HEK293 (cell line): Measurements from ENCODE around the gene CDC14B.
A peak's percentile ranks its signal among the peaks of the same experiment; 100 is the strongest.

Experiments used
- CTCF ChIA-PET: fragments of 350-600 bp; formaldehyde crosslinking; extraction: SDS; loops from one replicate; lab custom pipeline; 2021; ENCODE audit warnings: antibody characterized with exemption; lab: Yijun Ruan, JAX
- POLR2A ChIA-PET: fragments of 300-600 bp; formaldehyde crosslinking; extraction: SDS; loops from one replicate; lab custom pipeline; 2020; ENCODE audit warnings: antibody characterized with exemption, inconsistent platforms; lab: Yijun Ruan, JAX
- H3K27ac ChIP-seq: fragments of 200-500 bp; sonication (Bioruptor generic); 2 replicates; pipeline ENCODE4 v1.5.1; 2014; ENCODE audit warnings: low read depth, low read length, control low read depth, inconsistent platforms; ENCODE audit errors: extremely low read depth
- H3K36me3 ChIP-seq, 2 experiments: fragments of 200-500 bp in 1 of 2; sonication (Bioruptor generic) in 1 of 2; 1 replicate in 1 of 2; 2 replicates in 1 of 2; pipeline ENCODE4 v1.5.1; 2014 to 2017; ENCODE audit warnings: inconsistent platforms in 2 of 2, low read length in 2 of 2; ENCODE audit not compliant: control insufficient read depth in 2 of 2, insufficient read depth in 1 of 2
- H3K4me1 ChIP-seq: fragments of 200-500 bp; sonication (Bioruptor generic); 2 replicates; pipeline ENCODE4 v1.5.1; 2014; ENCODE audit warnings: mild to moderate bottlenecking, low read length, inconsistent platforms; ENCODE audit not compliant: control insufficient read depth, insufficient read depth
- H3K4me3 ChIP-seq: 2 replicates; pipeline ENCODE4 v1.5.1; 2011; ENCODE audit warnings: low read depth, mild to moderate bottlenecking, control low read depth, low read length, moderate library complexity
- H3K9me3 ChIP-seq: fragments of 200-500 bp; sonication (Bioruptor generic); 2 replicates; pipeline ENCODE4 v1.5.1; 2014; ENCODE audit warnings: low read depth, low read length, inconsistent platforms; ENCODE audit not compliant: control insufficient read depth, insufficient read depth
- HOXA7 ChIP-seq: sonication (generic); formaldehyde crosslinking; IDR thresholded peaks from 2 replicates; pipeline ENCODE4 v1.8.1; 2022; ENCODE audit warnings: missing genetic modification reagents, borderline replicate concordance
- KLF9 ChIP-seq: fragments of 450-650 bp; formaldehyde crosslinking; IDR thresholded peaks from 2 replicates; pipeline ENCODE4 v1.5.1; 2016; ENCODE audit warnings: missing biosample characterization, missing genetic modification characterization, low read depth
- REPIN1 ChIP-seq: fragments of 450-650 bp; formaldehyde crosslinking; IDR thresholded peaks from 2 replicates; pipeline ENCODE4 v1.5.1; 2017; ENCODE audit warnings: missing biosample characterization, missing genetic modification characterization, low read depth
- SETDB1 ChIP-seq: IDR thresholded peaks from one replicate; pipeline ENCODE4 v1.6.1; 2017; ENCODE audit warnings: mild to moderate bottlenecking, low read length, moderate library complexity, mixed read lengths; ENCODE audit not compliant: insufficient read length
- TRIM28 ChIP-seq: IDR thresholded peaks from 2 replicates; pipeline ENCODE4 v1.6.1; 2011; ENCODE audit warnings: low read length, control low read depth, borderline replicate concordance
- ZNF174 ChIP-seq: fragments of 450-650 bp; formaldehyde crosslinking; IDR thresholded peaks from 2 replicates; pipeline ENCODE4 v1.5.0; 2017; ENCODE audit warnings: missing biosample characterization, mild to moderate bottlenecking, missing genetic modification characterization
- ZNF19 ChIP-seq: fragments of 450-650 bp; formaldehyde crosslinking; IDR thresholded peaks from 2 replicates; pipeline ENCODE4; 2016; ENCODE audit warnings: missing biosample characterization, missing genetic modification characterization, low read depth
- ZNF302 ChIP-seq: fragments of 450-650 bp; formaldehyde crosslinking; IDR thresholded peaks from 2 replicates; pipeline ENCODE4 v1.5.1; 2016; ENCODE audit warnings: missing biosample characterization, missing genetic modification characterization, low read depth
- ZNF473 ChIP-seq: fragments of 450-650 bp; formaldehyde crosslinking; IDR thresholded peaks from 2 replicates; pipeline ENCODE4 v1.5.1; 2017; ENCODE audit warnings: missing biosample characterization, missing genetic modification characterization
- ZNF510 ChIP-seq: fragments of 450-650 bp; formaldehyde crosslinking; IDR thresholded peaks from 2 replicates; pipeline ENCODE4 v1.5.1; 2018; ENCODE audit warnings: mild to moderate bottlenecking, missing genetic modification characterization, missing biosample characterization; ENCODE audit not compliant: insufficient replicate concordance
- ZNF514 ChIP-seq: fragments of 450-650 bp; formaldehyde crosslinking; IDR thresholded peaks from 2 replicates; pipeline ENCODE4 v1.5.1; 2016; ENCODE audit warnings: missing biosample characterization, missing genetic modification characterization
- ZNF521 ChIP-seq: fragments of 450-650 bp; formaldehyde crosslinking; IDR thresholded peaks from 2 replicates; pipeline ENCODE4 v1.5.1; 2017; ENCODE audit warnings: missing biosample characterization, mild to moderate bottlenecking, missing genetic modification characterization
- ZNF623 ChIP-seq: fragments of 450-650 bp; formaldehyde crosslinking; IDR thresholded peaks from 2 replicates; pipeline ENCODE4 v1.5.1; 2016; ENCODE audit warnings: missing biosample characterization, missing genetic modification characterization
- ZNF664 ChIP-seq: fragments of 450-650 bp; formaldehyde crosslinking; IDR thresholded peaks from 2 replicates; pipeline ENCODE4 v1.5.1; 2016; ENCODE audit warnings: missing biosample characterization, missing genetic modification characterization
- ZNF791 ChIP-seq: fragments of 450-650 bp; formaldehyde crosslinking; IDR thresholded peaks from 2 replicates; pipeline ENCODE4 v1.5.1; 2016; ENCODE audit warnings: missing biosample characterization, missing genetic modification characterization
- ZNF830 ChIP-seq: fragments of 450-650 bp; IDR thresholded peaks from 2 replicates; pipeline ENCODE4 v1.5.0; 2018; ENCODE audit warnings: missing biosample characterization, missing genetic modification characterization, low read depth, mild to moderate bottlenecking, moderate library complexity
- ZSCAN23 ChIP-seq: fragments of 450-650 bp; formaldehyde crosslinking; IDR thresholded peaks from 2 replicates; pipeline ENCODE4 v1.5.1; 2016; ENCODE audit warnings: missing biosample characterization, missing genetic modification characterization
- TF ChIP-seq, protein P1 (sequence below): IDR thresholded peaks from 2 replicates; pipeline ENCODE4 v1.6.1; 2011; ENCODE audit warnings: mild to moderate bottlenecking, low read depth, low read length, borderline replicate concordance
- TF ChIP-seq, protein P2 (sequence below): fragments of 450-650 bp; formaldehyde crosslinking; IDR thresholded peaks from 2 replicates; pipeline ENCODE4 v1.5.1; 2017; ENCODE audit warnings: missing biosample characterization, missing genetic modification characterization

Gene CDC14B

DNA sequence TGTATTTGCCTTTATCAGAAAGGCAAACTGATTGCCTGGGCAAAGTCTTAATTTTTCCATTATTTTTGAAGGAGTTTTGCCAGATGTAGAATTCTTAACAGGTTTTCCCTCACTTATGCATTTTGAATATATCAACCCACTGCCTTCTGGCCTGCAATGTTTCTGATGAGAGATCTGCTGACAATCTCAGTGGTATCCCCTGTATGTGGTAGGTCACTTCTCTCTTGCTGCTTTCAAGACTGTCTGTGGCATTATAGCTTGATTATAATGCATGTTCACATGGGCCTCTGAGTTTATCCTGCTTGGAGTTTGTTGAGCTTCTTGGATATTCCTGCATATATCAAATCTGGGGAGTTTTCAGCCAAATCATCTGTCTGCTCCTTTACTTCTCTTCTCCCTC is 87.5 kb downstream of the CDC14B start:
- H3K4me3 ChIP-seq, result no peak overlapping the region
- ChIA-PET CTCF (no interaction called here), POLR2A (no interaction called here)
- peak; percentile 65 for TF ChIP-seq SETDB1
- TF ChIP-seq ZNF791 (tag by site-specific recombination), result peak; percentile 91
- TF ChIP-seq TRIM28, result no peak
- peaks cover 0 to 33% of the 10 kb centered on the region in 2 experiments; a peak in 2 of 3 replicates for H3K36me3 ChIP-seq
- no peaks in the 10 kb centered on the region for H3K4me1 ChIP-seq
- H3K9me3 ChIP-seq, result no peaks in the 10 kb centered on the region
- H3K27ac ChIP-seq, result no peak overlapping the region

DNA sequence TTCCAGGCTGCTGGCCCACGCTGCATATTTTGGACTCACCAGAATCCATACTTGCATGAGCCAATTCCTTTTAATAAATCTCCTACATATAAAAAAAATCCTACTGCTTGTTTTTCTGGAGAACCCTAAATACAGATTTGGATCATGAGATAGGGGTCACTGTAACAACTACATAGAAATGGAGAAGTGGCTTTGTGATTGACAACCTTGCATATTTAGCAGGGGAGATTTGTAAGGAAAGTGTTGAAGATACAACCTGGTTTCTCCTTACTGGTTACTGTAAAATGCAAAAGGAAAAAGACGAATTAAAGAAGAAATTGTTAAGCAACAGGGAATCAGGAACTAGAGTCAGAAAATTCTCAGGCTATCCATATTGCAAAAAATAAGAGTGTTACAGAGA is 94.9 kb downstream of the CDC14B start:
- Histone ChIP-seq H3K36me3 (peaks cover 0 to 29% of the 10 kb centered on the region in 2 experiments; a peak in 2 of 3 replicates), H3K9me3 (no peaks in the 10 kb centered on the region), H3K27ac (no peak overlapping the region), H3K4me1 (no peaks in the 10 kb centered on the region), H3K4me3 (no peak overlapping the region)
- TF ChIP-seq ZNF473 (tag by site-specific recombination) (no peak), ZNF623 (no peak), ZNF19 (tag by site-specific recombination) (no peak), ZNF664 (tag by site-specific recombination) (no peak), ZNF514 (tag by site-specific recombination) (no peak), ZNF174 (no peak)
- TF ChIP-seq, protein P1, sequence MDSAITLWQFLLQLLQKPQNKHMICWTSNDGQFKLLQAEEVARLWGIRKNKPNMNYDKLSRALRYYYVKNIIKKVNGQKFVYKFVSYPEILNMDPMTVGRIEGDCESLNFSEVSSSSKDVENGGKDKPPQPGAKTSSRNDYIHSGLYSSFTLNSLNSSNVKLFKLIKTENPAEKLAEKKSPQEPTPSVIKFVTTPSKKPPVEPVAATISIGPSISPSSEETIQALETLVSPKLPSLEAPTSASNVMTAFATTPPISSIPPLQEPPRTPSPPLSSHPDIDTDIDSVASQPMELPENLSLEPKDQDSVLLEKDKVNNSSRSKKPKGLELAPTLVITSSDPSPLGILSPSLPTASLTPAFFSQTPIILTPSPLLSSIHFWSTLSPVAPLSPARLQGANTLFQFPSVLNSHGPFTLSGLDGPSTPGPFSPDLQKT, result no peak
- ChIA-PET CTCF (no interaction called here), POLR2A (no interaction called here)

DNA sequence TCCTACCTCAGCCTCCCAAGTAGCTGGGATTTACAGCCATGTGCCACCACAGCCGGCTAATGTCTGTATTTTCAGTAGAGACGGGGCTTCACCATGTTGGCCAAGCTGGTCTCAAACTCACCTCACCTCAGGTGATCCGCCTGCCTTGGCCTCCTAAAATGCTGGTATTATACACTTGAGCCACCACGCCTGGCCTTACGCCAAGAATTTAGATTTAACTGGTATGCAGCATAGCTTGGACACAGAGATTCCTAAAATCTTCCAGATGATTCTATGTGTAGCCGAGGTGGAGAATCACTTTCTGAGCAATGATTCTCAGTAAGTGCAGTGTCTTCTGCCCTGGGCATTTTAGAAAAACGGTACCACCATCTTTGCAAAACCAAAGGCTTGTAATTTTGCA is 95.6 kb downstream of the CDC14B start:
- POLR2A ChIA-PET, result interaction anchor here (0.8 kb wide), 1 partner anchor 74 kb away, joined by 3 read pairs; the partner anchor contains the start of gene HABP4
- no peak overlapping the region for H3K4me3 ChIP-seq
- H3K36me3 ChIP-seq, result peaks cover 0 to 29% of the 10 kb centered on the region in 2 experiments; a peak in 2 of 3 replicates
- no peaks in the 10 kb centered on the region for H3K9me3 ChIP-seq
- no peaks in the 10 kb centered on the region for H3K4me1 ChIP-seq
- H3K27ac ChIP-seq, result no peak overlapping the region
- TF ChIP-seq, protein P2, sequence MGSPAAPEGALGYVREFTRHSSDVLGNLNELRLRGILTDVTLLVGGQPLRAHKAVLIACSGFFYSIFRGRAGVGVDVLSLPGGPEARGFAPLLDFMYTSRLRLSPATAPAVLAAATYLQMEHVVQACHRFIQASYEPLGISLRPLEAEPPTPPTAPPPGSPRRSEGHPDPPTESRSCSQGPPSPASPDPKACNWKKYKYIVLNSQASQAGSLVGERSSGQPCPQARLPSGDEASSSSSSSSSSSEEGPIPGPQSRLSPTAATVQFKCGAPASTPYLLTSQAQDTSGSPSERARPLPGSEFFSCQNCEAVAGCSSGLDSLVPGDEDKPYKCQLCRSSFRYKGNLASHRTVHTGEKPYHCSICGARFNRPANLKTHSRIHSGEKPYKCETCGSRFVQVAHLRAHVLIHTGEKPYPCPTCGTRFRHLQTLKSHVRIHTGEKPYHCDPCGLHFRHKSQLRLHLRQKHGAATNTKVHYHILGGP (tag by site-specific recombination), result no peak
- TF ChIP-seq ZSCAN23 (tag by site-specific recombination), result no peak
- no peak for TF ChIP-seq ZNF510 (tag by site-specific recombination)
- no peak for TF ChIP-seq REPIN1 (tag by site-specific recombination)
- no peak for TF ChIP-seq KLF9 (tag by site-specific recombination)
- TF ChIP-seq ZNF830, result no peak
- TF ChIP-seq ZNF521 (tag by site-specific recombination), result no peak
- TF ChIP-seq HOXA7 (CRISPR knock-in tag), result no peak
- no peak for TF ChIP-seq ZNF302 (tag by site-specific recombination)
- CTCF ChIA-PET, result no interaction called here
